Muscle layer of duodenum (tissue), 2 donors: ENCODE data around the gene SF3A2.
"Not testable (repeated sequence)": the region's sequence is repeated elsewhere in the genome, so short reads cannot be mapped to it uniquely, and the experiment has no call there.

Experiments used
- H3K27ac ChIP-seq: one replicate; pipeline ENCODE4 v1.7.0; 2013; ENCODE audit warnings: mild to moderate bottlenecking, low read length
- H3K27me3 ChIP-seq: one replicate; pipeline ENCODE4 v1.7.0; 2013; ENCODE audit warnings: low read depth, mild to moderate bottlenecking, control low read depth, low read length
- H3K36me3 ChIP-seq, 2 donors: one replicate each; pipeline ENCODE4 v1.7.0; 2013; ENCODE audit warnings: low read length in 2 of 2, control low read depth in 1 of 2, mild to moderate bottlenecking in 1 of 2; ENCODE audit not compliant: insufficient read depth in 2 of 2, control insufficient read depth in 1 of 2
- H3K4me1 ChIP-seq, 2 donors: one replicate each; pipeline ENCODE4 v1.7.0; 2013; ENCODE audit warnings: low read length in 2 of 2, mild to moderate bottlenecking in 2 of 2, control low read depth in 1 of 2, moderate library complexity in 1 of 2; ENCODE audit not compliant: insufficient read depth in 2 of 2, control insufficient read depth in 1 of 2
- H3K4me3 ChIP-seq, 2 donors: one replicate each; pipeline ENCODE4 v1.7.0; 2013; ENCODE audit warnings: low read length in 2 of 2, low read depth in 1 of 2, mild to moderate bottlenecking in 1 of 2
- H3K9me3 ChIP-seq, 2 donors: one replicate each; pipeline ENCODE4 v1.7.0; 2013; ENCODE audit warnings: low read length in 2 of 2, control low read depth in 1 of 2, mild to moderate bottlenecking in 1 of 2; ENCODE audit not compliant: control insufficient read depth in 1 of 2
- donor health status: healthy.

The SF3A2 gene

GRCh38 chr19:2195914-2196313 lies 40.7 kb upstream of the SF3A2 start:
- Histone ChIP-seq H3K36me3 (peaks cover 8 to 53% of the 10 kb centered on the region in 2 donors), H3K4me1 (peaks cover 0 to 5% of the 10 kb centered on the region in 2 donors), H3K9me3 (no peaks in the 10 kb centered on the region), H3K27me3 (no peaks in the 10 kb centered on the region), H3K4me3 (no peak overlapping the region), H3K27ac (no peak overlapping the region)

GRCh38 chr19:2197270-2197669 lies 39.4 kb upstream of the SF3A2 start:
- Histone ChIP-seq H3K9me3 (no peaks in the 10 kb centered on the region), H3K36me3 (peaks cover 4 to 50% of the 10 kb centered on the region in 2 donors), H3K4me1 (peaks cover 0 to 5% of the 10 kb centered on the region in 2 donors), H3K27me3 (no peaks in the 10 kb centered on the region), H3K4me3 (no peak overlapping the region), H3K27ac (no peak overlapping the region)

- Histone ChIP-seq H3K27me3 (no peaks in the 10 kb centered on the region), H3K36me3 (peaks cover 11 to 49% of the 10 kb centered on the region in 2 donors), H3K27ac (no peak overlapping the region)
These were observed 38.3 kb upstream of the SF3A2 start for GRCh38 chr19:2198317-2198716.

GRCh38 chr19:2199215-2199614 lies 37.4 kb upstream of the SF3A2 start:
- H3K4me1 ChIP-seq = peaks cover 0 to 5% of the 10 kb centered on the region in 2 donors
- H3K27ac ChIP-seq = no peak overlapping the region
- no peaks in the 10 kb centered on the region for H3K27me3 ChIP-seq
- peaks cover 13 to 50% of the 10 kb centered on the region in 2 donors for H3K36me3 ChIP-seq
- H3K9me3 ChIP-seq = no peaks in the 10 kb centered on the region
- no peak overlapping the region for H3K4me3 ChIP-seq

More at GRCh38 chr19:2198317-2198716, 38.3 kb upstream of the SF3A2 start:
- H3K9me3 ChIP-seq = no peaks in the 10 kb centered on the region
- peaks cover 0 to 5% of the 10 kb centered on the region in 2 donors for H3K4me1 ChIP-seq
- H3K4me3 ChIP-seq = no peak overlapping the region

- no peak overlapping the region for H3K27ac ChIP-seq
- peaks cover 0 to 5% of the 10 kb centered on the region in 2 donors for H3K4me1 ChIP-seq
- H3K27me3 ChIP-seq = no peaks in the 10 kb centered on the region
- peaks cover 13 to 49% of the 10 kb centered on the region in 2 donors for H3K36me3 ChIP-seq
- no peaks in the 10 kb centered on the region for H3K9me3 ChIP-seq
- no peak overlapping the region for H3K4me3 ChIP-seq
These were observed 36.6 kb upstream of the SF3A2 start for GRCh38 chr19:2199861-2200623.

GRCh38 chr19:2200624-2201294 lies 35.9 kb upstream of the SF3A2 start:
- peaks cover 13 to 46% of the 10 kb centered on the region in 2 donors for H3K36me3 ChIP-seq

GRCh38 chr19:2201473-2202148 lies 35.0 kb upstream of the SF3A2 start:
- Histone ChIP-seq H3K9me3 (no peaks in the 10 kb centered on the region), H3K4me3 (no peak overlapping the region), H3K4me1 (peaks cover 0 to 5% of the 10 kb centered on the region in 2 donors), H3K27ac (no peak overlapping the region), H3K27me3 (no peaks in the 10 kb centered on the region), H3K36me3 (peaks cover 14 to 46% of the 10 kb centered on the region in 2 donors)

More at GRCh38 chr19:2200624-2201294, 35.9 kb upstream of the SF3A2 start:
- H3K27me3 ChIP-seq, H3K4me1 ChIP-seq, H3K4me3 ChIP-seq, H3K9me3 ChIP-seq, H3K27ac ChIP-seq: not testable (repeated sequence)

GRCh38 chr19:2202366-2202765 lies 34.3 kb upstream of the SF3A2 start:
- Histone ChIP-seq H3K36me3 (peaks cover 19 to 50% of the 10 kb centered on the region in 2 donors), H3K27me3 (no peaks in the 10 kb centered on the region), H3K27ac (no peak overlapping the region), H3K9me3 (no peaks in the 10 kb centered on the region), H3K4me1 (peaks cover 0 to 5% of the 10 kb centered on the region in 2 donors), H3K4me3 (no peak overlapping the region)

GRCh38 chr19:2207008-2207407 lies 29.6 kb upstream of the SF3A2 start:
- Histone ChIP-seq H3K36me3 (peaks cover 24 to 61% of the 10 kb centered on the region in 2 donors), H3K4me3 (no peak overlapping the region), H3K9me3 (no peaks in the 10 kb centered on the region)

GRCh38 chr19:2207991-2208860 lies 28.4 kb upstream of the SF3A2 start:
- H3K27me3 ChIP-seq = no peaks in the 10 kb centered on the region
- peaks cover 24 to 66% of the 10 kb centered on the region in 2 donors for H3K36me3 ChIP-seq
- H3K27ac ChIP-seq = no peak overlapping the region

More at GRCh38 chr19:2207008-2207407, 29.6 kb upstream of the SF3A2 start:
- H3K4me1 ChIP-seq = peaks cover 0 to 12% of the 10 kb centered on the region in 2 donors
- H3K27ac ChIP-seq = no peak overlapping the region
- no peaks in the 10 kb centered on the region for H3K27me3 ChIP-seq

More at GRCh38 chr19:2207991-2208860, 28.4 kb upstream of the SF3A2 start:
- no peaks in the 10 kb centered on the region for H3K9me3 ChIP-seq
- no peak overlapping the region for H3K4me3 ChIP-seq
- peaks cover 0 to 12% of the 10 kb centered on the region in 2 donors for H3K4me1 ChIP-seq
